Stimulated activated CD8-positive, alpha-beta memory T cell treated with anti-CD3 and anti-CD28 coated beads, Interleukin-12 subunit alpha, Interleukin-12 subunit beta, amount 100 ng/mL, for 4 hours (primary cell): ENCODE data around the gene NINL.
"Not testable (repeated sequence)": the region's sequence is repeated elsewhere in the genome, so short reads cannot be mapped to it uniquely, and the experiment has no call there.

Source experiments
- DNase-seq: peaks from one replicate; pipeline ENCODE4 v3.0.0-alpha.2; 2020; ENCODE audit warnings: low read depth

The NINL gene

DNA sequence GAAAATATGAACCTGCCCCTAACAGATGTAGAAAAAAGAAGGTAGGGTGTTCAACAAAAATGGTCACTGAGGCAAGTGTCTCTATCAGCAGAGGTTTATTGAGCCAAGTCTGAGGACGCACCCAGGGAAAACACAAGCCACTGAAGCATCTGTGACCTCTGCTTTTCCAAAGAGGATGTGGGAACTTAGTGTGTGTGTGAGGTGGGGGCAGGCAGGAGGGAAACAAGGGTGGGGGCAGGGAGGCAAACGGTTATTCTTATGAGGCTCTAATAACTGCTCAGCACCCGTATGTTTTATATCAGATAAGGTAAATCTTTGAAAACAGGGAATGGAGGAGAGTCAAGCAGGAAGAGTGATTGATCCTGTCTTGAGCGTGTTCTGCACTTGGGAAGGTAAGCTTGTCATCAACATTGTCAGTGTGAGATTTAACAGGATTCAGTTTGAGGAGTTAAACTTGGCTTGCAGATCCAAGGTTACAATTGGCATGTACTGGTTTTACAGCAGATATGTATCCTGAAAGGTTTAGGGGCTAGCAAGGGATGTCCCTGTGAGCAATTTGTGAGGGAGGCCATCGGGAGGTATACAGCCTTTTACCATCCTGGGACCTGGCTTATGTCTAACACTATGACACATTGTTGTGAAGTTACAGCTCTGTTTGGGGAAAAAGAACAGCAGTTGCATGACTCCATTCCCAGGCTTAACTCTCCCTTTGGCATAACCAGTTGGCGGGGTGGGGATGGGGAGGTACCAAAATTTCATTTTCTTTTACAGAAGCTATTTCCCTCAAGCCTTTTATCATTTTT is 33.7 kb downstream of the NINL start:
- no peak for DNase-seq

DNA sequence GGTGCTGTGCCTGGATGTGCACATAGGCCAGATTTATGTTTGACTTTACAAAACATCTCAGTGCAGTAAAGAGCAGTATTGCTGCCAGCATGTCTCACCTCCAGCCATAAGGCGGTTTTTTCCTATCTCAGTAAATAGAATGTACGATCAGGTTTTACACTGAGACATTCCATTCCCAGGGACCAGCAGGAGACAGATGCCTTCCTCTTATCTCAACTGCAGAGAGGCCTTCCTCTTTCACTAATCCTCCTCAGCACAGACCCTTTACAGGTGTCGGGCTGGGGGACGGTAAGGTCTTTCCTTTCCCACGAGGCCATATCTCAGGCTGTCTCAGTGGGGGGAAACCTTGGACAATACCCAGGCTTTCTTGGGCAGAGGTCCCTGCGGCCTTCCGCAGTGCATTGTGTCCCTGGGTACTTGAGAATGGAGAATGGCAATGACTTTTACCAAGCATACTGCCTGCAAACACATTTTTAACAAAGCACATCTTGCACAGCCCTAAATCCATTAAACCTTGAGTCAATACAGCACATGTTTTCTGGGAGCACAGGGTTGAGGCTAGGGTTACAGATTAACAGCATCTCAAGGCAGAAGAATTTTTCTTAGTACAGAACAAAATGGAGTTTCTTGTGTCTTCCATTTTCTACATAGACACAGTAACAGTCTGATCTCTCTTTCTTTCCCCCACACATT is 34.5 kb downstream of the NINL start:
- not testable (repeated sequence) for DNase-seq

DNA sequence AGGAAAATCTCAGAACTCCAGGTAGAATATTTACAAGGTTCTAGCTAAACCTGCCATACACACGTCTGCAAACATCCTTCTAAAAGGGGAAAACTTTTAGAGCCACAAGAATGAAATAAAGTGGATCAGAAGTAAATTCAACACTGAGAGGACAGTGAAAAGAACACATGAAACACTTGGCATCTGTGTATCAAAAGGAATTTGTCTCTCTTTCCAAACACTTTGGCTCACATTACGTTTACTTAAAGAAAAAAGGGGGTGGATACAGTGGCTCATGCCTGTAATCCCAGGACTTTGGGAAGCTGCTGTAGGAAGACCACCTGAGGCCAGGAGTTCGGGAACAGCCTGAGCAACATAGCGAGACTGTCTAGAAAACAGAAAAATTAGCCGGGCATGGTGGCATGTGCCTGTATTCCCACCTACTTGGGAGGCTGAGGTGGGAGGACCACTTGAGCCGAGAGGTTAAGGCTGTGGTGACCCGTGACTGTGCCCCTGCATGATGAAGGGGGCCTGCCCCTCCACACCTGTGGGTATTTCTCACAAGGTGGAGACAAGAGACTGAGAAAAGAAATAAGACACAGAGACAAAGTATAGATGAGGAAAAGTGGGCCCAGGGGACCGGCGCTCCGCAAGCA is 35.4 kb downstream of the NINL start:
- no peak for DNase-seq

DNA sequence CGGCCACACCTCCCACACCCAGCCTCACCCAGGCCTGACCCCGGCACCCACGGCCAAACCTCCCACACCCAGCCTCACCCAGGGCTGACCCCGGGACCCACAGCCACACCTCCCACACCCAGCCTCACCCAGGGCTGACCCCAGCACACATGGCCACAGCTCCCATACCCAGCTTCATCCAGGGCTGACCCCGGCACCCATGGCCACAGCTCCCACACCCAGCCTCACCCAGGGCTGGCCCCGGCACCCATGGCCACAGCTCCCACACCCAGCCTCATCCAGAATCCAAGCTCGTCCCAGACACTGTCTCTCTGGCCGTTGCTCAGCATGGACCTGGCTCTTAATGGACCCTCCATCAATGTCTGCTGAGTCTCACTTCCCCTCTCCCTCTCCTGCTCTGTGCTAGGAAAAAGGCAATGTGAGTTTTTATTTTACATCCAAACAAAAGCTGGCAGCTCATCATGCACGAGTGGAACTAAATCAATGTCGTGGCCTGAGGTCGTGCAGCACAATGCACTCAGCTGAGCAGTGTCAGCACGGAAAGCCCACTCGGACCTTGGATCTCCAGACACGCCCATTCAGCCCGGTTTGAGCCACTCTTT is 36.1 kb downstream of the NINL start:
- DNase-seq: no peak

DNA sequence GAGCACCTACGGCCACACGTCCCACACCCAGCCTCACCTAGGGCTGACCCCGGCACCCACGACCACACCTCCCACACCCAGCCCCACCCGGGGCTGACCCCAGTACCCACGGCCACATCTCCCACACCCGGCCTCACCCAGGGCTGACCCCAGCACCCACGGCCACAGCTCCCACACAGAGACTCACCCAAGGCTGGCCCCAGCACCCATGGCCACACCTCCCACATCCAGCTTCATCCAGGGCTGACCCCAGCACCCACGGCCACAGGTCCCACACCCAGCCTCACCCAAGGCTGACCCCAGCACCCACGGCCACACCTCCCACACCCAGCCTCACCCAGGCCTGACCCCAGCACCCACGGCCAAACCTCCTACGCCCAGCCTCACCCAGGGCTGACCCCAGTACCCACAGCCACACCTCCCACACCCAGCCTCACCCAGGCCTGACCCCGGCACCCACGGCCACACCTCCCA is 36.7 kb downstream of the NINL start:
- no peak for DNase-seq

DNA sequence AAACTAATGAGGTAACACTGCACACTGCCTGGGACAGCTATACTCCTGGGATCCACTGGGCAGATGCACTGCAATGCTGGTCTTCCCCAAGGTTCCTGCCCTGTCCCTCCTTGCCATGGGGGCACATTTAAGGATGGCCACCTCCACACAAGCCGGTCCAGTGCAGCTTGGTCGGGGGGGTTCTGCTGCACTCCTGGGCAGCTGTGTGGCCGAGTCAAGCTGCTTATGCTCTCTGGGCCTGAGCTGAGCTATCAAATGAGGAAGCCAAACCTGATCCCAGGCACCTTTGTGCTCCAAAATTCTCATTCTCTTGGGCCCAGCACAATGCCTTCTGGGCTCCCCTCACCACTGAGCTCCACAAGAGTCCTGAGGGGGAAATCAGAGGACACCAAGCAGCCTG is 37.3 kb downstream of the NINL start:
- no peak for DNase-seq

DNA sequence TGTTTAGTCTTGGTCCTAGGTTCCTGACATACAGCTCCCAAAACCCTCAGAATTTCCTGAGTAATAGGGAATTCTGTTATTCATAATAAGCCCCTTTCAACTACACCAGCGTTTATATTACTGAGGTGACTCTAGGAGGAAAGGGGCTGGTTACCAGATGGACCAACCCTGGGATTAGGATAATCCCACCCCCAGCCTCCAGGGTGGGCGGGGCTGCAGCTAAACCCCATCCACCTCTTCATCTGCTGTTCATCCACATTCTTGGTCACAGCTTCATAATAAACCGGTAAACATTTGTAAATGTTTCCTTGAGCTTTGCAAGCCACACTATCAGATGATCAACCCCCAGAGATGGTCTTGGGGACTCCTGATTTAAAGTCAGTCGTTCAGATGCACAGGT is 38.3 kb downstream of the NINL start:
- no peak for DNase-seq

DNA sequence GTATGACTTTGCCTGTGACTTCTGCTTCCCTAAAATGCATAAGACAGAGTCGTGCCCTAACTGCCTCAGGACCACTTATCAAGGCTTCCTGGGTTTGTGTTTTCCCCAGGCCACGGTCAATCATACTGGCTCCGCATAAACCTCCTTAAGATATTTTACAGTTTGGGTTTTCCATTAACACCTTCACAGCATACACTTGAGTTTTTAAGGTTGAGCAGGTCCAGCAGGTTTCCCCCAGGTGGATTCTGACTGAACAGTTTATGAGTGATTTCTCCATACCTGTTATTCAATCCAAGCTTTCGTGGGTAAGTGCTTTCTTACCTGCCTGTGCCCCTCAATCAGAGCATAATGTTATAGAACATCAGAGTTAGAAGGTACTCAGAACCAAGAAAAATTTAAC is 39.3 kb downstream of the NINL start:
- no peak for DNase-seq

DNA sequence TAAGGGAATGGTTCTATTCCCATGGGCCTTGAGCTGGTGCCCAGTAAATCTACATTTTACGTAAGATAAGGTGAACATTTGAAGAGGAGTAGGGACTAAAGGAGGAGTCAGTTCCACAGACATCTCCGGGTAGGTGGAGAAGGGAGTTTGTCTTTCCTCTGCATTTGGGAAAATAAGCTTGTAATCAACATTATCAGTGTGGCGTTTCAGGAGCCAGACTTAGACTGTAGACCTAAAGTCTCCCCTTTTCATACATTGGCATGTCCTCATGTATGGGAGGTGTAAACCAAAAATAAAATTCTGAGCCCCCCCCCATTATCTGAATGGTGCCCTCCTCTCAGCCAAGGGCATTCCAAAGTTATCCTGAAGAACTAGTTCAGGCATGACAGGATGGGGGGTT is 40.2 kb downstream of the NINL start:
- no peak for DNase-seq

DNA sequence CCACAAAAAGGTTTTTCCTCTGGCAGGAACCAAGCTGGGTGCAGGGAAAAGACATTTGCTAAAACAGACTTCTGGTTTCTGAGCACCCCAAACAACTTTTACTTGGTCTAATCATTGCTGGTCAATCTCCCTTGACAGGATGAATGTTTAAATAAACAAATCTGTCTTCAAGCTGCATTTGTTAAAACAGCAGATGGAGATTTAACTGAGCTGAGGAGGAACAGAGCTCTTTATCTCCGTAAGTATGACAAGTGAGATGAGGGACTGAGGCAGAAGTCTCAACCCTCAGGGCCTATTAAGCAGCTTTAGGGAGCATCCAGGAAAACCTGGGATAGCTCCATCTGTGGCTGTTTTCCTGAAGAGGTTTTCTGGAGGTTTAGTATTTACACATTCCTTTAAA is 40.6 kb downstream of the NINL start:
- DNase-seq: no peak

DNA sequence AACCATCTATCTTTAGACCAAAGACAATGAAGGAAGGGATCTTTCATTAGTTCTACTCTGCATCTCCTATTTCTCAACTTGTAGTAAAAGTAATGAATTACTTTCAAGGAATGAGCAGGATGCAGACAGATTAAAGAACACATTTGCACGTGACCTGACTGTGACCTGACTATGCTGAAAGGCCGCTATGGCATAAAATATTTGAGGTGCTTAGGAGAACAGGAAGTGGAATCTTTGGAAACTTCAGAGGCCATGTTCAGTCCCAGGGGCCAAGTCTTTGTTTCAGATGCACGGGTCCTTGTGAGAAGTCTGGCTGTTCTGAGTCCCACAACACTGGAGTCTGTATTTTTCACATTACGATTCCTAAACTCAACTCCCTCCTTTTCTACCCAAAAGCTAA is 41.0 kb downstream of the NINL start:
- DNase-seq: no peak

DNA sequence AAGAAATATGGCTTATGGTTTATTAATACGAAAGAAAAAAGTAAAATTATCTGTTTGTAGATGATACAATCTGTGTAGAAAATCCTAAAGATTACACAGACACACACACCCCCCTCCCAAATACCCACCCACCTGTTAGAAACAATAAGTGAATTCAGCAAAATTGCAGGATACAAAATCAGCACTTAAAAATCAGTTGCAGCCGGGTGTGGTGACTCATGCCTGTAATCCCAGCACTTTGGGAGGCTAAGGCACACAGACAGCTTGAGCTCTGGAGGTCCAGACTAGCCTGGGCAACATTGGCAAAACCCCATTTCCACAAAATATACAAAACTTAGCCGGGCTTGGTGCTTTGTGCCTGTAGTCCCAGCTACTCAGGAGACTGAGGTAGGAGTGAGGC is 42.3 kb downstream of the NINL start:
- DNase-seq: no peak

DNA sequence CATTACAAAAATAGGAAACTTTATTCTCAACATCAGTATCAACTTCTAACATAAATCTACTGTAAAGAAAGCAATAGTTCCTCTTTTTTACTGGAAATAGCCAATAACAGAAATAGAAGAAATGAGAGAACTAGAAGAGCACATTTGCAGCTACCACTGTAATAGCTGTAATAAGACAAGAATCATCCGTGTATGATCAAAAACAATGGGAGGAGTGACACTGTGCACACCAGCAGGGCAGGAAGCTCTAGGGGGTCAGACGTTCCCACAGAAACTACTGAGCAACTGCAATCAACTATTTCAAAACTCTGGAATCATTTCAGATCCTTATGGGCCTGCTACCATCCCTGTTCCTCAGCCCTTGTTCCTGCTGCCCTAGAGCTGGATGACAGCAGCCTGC is 43.7 kb downstream of the NINL start:
- no peak for DNase-seq

DNA sequence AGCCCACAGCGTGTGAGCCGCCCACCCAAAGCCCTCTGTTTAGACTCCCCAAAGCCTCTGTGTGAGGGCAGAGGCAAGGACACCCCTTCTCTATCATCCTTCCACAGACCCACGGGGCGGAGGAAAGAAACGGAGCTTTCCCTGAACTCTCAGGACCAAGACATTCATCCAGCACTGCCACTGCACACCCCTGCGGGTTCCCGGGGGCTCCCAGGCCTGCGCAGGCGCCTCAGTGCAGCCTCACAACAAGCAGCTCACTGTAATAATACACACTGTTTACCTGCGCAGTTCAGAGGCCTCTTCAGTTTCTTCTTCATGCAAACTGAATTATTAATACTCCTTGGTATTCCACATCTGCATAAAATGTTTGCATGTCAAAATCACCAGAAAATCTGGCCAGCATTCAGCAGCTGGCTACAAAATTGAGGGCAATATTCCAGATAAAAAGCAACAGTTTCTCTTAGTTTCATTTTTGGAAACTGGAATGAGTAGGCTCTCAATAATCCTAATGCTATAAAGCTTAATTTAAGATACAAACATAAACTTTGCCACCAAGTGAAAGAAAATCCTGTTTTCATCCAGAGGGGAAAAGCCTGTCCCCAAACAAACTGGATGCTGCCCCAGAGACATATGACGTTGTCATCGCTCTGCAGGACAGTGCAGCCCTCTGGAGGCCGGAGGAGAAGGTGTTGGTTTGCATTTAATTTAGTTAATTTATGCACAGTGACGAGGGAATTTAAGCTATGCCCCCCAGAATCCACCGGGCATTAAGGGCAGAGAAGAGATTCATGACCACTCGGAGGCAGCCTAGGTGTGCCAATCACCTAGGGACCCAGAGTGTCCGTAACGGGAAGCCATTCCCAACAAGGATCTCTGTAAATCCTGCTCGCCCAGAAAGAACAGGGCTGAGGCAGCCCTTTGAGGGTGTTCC is 45.3 kb downstream of the NINL start:
- DNase-seq: no peak

DNA sequence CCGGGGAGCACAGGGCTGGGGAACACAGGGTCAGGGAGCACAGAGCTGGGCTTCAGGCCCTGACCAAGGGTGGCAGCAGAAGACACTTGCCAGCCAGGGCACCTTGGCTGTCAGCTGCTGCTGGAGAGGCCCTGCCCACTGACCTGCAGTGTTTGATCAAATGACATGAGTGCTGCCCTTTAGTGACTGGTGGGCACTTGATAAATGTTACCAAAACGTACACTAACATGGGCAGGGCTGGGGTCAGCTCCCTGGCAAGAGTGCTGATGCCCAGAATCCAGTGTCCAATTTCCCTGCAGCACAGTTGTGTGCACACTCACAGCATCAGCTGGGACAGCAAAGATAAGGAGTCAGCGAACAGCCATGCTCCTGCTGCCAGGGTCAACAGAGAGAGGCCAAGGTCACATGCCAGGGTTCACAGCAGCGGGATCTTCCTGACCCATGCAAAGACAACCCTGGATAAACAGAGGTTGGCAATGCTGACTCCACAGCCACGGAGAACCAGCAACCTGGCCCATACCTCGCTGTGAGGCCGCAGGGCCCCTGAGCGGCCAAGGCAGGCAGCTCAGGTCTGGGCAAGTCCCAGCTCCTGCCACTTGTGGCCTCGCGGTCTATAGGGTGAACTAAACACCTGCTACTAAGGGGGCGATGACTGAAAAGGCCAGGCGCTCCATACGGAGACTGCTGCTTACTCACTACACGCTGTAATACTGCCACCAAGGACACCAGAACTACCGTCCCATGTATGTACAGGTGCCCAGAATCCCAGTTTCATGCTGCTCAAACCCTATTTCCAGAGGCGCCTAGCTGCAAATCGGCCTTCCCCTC is 46.3 kb downstream of the NINL start:
- DNase-seq: no peak

DNA sequence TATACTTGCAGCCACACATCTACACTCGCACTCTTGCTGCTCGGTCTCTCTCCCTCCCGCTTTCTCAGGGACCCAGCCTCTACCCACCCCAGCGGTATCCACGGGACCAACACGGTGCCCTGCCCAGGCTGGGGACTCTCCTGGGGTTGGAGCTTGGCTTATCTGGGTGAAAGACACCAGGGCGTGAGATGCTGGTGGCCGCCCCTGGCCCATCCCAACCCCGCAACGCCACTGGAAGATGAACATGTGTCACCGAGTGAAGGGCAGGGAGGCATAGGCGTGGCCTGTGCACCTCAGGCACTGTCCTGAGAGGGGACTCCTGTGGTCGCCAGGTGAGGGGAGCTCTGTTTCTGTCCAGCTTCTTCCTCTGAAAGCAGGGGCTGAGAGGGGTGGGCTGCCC is 47.4 kb downstream of the NINL start:
- DNase-seq: no peak

DNA sequence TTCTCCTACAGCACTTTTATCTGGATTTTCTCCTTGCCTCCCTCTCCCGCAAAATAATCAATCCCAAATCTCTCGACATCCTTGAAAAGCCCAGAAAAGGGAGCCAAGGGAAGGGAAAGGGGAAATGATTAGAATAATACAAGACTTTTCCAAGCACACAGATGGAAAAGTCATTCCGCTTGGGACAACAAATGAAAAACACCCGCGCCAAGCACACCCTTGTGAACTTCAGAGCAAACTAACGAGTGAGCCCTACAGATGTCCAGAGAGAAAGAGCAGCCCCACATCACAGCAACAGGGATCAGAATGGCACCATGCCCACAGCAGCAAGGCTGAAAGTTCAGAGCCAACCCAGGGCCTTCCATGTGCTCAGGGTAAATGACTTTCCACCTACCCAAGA is 49.6 kb downstream of the NINL start:
- DNase-seq: no peak

DNA sequence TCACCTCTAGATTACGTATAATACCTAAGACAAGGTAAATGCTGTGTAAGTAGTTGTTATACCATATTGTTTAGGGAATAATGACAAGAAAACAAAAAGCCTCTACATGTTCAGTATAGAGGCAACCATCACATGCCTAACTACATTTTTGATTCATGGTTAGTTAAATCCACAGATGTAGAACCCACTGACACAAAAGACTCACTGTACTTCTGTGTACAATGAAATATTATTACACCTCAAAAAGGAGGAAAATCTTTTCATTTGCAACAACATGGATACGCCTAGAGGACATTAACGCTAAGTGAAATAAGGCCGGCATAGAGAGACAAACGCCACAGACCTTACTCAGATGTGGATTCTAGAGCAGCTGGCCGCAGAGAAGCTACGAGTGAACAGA is 50.5 kb downstream of the NINL start:
- DNase-seq: no peak

DNA sequence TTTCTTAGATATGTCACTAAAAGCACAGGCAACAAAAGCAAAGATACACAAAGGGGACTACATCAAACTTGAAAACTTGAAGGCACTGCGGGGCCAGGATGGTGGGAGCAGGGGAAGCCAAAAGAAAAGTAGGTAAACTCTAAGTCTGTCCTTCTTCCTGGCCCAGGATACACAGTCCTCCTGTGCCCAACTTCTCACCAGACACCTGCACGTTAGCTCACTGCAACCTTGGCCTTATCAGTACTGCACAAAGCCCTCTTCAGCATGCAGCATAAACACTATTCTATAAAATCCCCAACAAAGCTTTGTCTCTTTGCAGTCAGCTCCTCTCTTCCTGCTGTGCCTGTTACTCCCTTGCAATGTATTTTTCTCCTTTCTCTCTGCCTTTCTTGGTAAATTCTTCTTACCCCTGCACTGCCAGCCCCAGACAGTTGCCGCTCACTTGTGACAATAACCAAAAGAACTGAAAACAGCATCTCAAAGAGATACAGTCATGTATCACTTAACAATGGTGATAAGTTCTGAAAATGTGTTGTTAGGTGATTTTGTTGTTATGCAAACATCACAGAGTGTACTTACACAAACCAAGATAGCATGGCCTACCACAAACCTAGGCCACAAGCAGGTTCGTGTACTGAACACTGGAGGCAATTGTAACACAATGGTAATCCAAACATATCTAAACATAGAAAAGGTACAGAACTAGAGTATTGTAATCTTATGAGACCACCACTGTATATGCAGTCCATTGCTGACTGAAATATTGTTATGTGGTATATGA is 51.2 kb downstream of the NINL start:
- DNase-seq: no peak

DNA sequence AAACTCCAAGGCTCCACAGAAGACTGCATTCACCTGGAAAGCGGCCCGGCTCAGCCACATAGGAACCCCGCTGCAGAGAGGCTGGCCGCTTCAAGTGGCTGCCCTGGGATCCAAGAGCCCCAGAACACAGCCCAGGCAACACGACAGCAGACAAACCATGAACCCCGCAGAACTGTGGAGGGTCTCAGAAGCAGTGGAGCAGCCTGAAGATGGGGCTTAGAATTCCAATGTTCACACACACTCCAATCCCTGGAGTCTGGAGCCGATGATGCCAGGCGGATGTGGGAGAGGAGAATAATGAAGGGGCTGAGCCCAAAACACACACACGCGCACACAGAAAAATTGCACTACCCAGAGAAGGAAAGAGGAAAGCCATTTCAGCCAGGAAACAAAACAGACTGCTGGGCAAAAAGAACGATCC is 52.4 kb downstream of the NINL start:
- no peak for DNase-seq
